Measurements from ENCODE around the gene EML1. TPM values are rescaled to one million over a fixed set of nuclear protein-coding genes. Genes with fewer than 3 reads are reported as not detected.

EML1 gene
- total RNA-seq, 2 experiments from 2014 or later, result 0.12 TPM; not detected in 1

DNA sequence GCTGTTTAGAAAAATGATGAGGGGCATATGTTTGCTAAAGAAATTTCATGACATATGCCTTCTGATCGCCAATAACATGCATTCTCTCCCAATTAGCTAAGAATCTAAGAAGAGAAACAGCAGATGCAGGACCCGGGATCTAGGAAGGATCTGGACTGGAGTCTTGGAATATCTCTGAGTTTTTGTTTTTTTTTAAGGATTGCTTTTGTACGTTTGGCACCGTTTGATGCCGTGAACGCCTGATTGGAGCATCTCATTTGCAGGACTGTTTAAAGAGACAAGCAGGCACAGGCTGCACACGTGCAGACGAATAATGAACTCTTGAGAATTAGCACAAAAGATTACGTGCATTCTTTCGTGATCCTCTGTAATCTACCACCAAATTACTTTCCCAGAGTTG, 13.6 kb downstream of the EML1 start:
- Mint-ChIP-seq H3K9me3 (no peaks in the 10 kb centered on the region), H3K4me1 (no peaks in the 10 kb centered on the region), H3K27me3 (peaks cover 14% of the 10 kb centered on the region), H3K4me3 (no peak overlapping the region), H3K27ac (no peak overlapping the region), H3K36me3 (ENCODE audit: low read depth) (no peaks in the 10 kb centered on the region)
- DNase-seq, result no peak
- ChIA-PET POLR2A (no interaction called here), CTCF (no interaction called here)

DNA sequence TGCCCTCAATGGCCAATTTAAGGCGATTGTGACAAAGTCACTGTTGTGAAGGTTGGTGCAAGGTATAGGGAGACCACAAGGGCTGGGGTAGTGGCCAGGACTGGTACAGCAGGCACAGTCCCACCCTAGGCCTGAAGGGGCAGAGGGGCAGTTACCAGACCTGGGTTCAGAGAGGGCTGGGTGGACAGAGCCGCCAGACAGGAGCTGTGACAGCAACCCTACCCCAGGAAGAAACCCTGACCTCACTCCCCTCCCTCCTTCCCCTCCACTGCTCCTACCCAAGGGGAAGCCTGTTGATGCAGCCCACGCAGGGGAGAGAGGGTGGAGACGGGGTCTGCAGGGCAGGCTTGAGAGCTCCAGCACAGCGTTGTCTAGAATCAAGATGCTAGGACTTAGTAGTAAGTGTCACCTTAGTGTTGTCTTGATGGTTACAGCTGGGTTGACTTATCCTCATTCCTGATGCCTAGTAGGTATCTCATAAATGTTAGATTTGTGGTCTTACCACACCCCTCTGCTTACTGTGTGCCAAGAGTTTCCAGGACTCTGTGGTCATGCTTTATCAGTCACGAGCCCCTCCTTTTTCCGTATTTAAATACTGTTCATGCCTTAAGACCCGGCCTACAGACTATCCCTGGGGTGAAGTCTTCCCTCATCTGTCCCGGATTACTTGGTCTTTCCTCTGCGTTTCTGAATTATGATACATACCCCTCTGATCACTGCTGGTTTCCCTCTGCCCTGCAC, 14.4 kb downstream of the EML1 start:
- ChIA-PET CTCF (interaction anchor here (0.5 kb wide), 1 partner anchor 29 kb away, joined by 3 read pairs; no protein-coding TSS in a partner anchor), POLR2A (no interaction called here)
- peaks cover 17% of the 10 kb centered on the region for H3K27me3 Mint-ChIP-seq
- H3K4me3 Mint-ChIP-seq, result no peak overlapping the region
- DNase-seq, result no peak
- no peaks in the 10 kb centered on the region for H3K36me3 Mint-ChIP-seq (ENCODE audit: low read depth)
- no peaks in the 10 kb centered on the region for H3K4me1 Mint-ChIP-seq
- H3K27ac Mint-ChIP-seq, result no peak overlapping the region
- H3K9me3 Mint-ChIP-seq, result no peaks in the 10 kb centered on the region

DNA sequence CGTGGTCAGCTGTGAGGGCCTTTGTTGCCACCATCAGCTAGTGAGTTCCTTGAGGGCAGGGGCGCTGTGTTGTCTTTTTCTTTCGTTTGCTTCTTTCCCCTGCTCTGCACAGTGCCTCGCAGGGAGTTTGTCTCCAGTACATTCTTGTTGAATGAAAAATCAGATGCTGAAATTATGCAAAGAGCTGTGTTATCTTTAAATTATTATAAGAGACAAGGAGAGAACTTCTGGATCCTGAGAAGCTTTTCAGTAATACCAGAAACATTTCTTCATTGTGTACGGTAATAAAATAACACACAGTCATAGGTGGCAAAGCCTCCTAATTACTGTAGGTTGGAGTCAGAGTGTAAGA, 14.9 kb downstream of the EML1 start:
- ChIA-PET POLR2A (no interaction called here), CTCF (interaction anchor here (0.5 kb wide), 1 partner anchor 28 kb away, joined by 3 read pairs; no protein-coding TSS in a partner anchor)
- Mint-ChIP-seq H3K36me3 (ENCODE audit: low read depth) (no peaks in the 10 kb centered on the region), H3K9me3 (no peaks in the 10 kb centered on the region), H3K27ac (no peak overlapping the region), H3K27me3 (peaks cover 17% of the 10 kb centered on the region), H3K4me1 (no peaks in the 10 kb centered on the region), H3K4me3 (no peak overlapping the region)
- no peak for DNase-seq

DNA sequence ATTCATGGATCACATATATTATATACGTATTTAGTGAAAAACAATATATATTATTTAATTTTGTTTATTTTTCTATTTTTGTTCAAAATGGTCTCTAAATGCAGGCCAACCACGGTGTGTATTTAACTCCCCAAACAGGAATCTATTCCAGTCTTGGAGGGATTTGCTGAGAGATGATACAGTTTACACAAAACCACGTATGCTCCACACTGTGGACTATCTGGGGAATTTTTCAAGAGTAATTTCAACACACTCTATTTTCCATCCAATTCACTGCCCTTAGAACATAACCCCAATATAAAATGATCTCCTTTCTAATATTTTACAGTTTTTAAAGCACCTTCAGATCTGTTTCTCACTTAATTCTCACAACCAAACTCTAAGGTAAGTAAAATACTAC, 15.3 kb downstream of the EML1 start:
- H3K4me1 Mint-ChIP-seq, result no peaks in the 10 kb centered on the region
- ChIA-PET POLR2A (no interaction called here), CTCF (no interaction called here)

DNA sequence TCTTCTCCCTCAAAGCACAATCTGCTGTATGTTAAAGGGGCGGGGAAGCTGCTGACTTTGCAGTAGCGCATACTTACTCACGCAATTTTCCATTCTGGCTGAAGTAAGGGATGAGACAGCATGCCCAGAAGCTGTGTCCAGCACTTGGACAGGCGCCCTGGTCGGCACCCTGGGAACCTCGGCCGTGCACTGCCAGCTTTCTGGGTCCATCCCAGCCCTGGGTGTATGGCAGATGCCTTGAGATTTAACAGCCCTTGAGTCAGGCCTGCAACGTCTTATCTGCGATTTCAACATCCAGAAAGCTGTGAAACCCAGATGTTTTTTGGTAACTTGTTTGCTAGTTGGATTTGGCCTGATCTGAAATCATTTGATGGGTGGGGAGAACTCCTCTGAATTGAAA, 16.1 kb downstream of the EML1 start:
- Mint-ChIP-seq H3K4me1 (no peaks in the 10 kb centered on the region), H3K27me3 (peaks cover 19% of the 10 kb centered on the region), H3K36me3 (ENCODE audit: low read depth) (no peaks in the 10 kb centered on the region), H3K27ac (no peak overlapping the region), H3K9me3 (no peaks in the 10 kb centered on the region), H3K4me3 (no peak overlapping the region)
- no peak for DNase-seq
- POLR2A ChIA-PET, result no interaction called here
- CTCF ChIA-PET, result no interaction called here

More for the DNA sequence above, 15.3 kb downstream of the EML1 start:
- no peaks in the 10 kb centered on the region for H3K36me3 Mint-ChIP-seq (ENCODE audit: low read depth)
- H3K27ac Mint-ChIP-seq, result no peak overlapping the region
- H3K27me3 Mint-ChIP-seq, result peaks cover 17% of the 10 kb centered on the region
- no peaks in the 10 kb centered on the region for H3K9me3 Mint-ChIP-seq
- DNase-seq, result no peak
- H3K4me3 Mint-ChIP-seq, result no peak overlapping the region

DNA sequence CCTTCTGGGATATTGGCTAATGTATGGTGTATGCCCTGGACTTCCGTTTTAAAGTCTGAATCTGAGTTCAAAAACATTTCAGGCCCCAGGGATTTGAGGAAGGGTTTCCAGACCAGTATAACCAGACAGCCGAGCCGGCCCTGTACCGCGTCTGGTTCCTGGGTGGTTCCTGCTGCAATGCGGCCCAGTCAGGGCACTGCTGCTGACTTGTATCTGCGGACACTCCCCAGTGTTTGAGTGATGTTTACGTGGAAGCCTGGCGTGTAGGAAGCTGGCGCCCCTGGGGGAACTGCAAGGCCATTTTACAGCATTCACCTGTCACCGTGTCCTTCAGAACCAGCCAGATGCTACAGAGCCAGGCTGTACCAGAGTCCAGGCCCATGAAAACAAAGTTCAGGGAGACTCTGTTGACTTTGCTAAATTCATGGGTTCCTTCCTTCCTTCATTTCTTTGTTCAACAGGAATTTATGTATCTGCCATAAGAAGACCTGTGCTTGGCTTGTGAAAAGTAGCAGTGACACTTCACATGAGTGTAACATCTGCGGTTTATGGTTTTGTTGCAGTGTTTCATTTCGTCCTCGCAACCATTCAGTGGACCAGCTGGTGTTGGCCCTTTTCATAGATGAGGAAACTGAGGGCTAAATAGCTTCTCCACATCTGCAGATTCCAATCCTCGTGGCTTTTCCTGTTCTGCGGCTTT, 16.8 kb downstream of the EML1 start:
- POLR2A ChIA-PET, result no interaction called here
- Mint-ChIP-seq H3K4me1 (no peaks in the 10 kb centered on the region), H3K27me3 (peaks cover 20% of the 10 kb centered on the region), H3K9me3 (no peaks in the 10 kb centered on the region), H3K27ac (no peak overlapping the region), H3K36me3 (ENCODE audit: low read depth) (no peaks in the 10 kb centered on the region), H3K4me3 (no peak overlapping the region)
- no peak for DNase-seq
- CTCF ChIA-PET, result interaction anchor here (1.2 kb wide), 1 partner anchor 10 kb away, joined by 3 read pairs; no protein-coding TSS in a partner anchor

DNA sequence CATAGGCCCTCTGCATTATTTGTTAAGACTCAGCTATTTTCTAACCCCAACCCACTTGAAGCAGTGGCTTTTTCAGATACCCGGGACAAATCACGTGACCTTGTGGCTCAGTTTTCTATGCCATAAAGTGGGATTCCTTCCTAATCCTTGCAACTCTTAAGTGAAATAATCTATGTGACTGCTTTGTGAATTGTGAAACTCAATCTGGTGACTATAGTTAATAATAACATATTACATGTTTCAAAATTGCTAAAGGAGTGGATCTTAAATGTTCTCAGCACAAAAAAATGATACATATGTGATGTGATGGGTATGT, 17.3 kb downstream of the EML1 start:
- no peak for DNase-seq
- Mint-ChIP-seq H3K27ac (no peak overlapping the region), H3K27me3 (peaks cover 22% of the 10 kb centered on the region), H3K4me3 (no peak overlapping the region), H3K9me3 (no peaks in the 10 kb centered on the region), H3K36me3 (ENCODE audit: low read depth) (no peaks in the 10 kb centered on the region), H3K4me1 (no peaks in the 10 kb centered on the region)
- POLR2A ChIA-PET, result no interaction called here
- CTCF ChIA-PET, result interaction anchor here (1.2 kb wide), 1 partner anchor 10 kb away, joined by 3 read pairs; no protein-coding TSS in a partner anchor

DNA sequence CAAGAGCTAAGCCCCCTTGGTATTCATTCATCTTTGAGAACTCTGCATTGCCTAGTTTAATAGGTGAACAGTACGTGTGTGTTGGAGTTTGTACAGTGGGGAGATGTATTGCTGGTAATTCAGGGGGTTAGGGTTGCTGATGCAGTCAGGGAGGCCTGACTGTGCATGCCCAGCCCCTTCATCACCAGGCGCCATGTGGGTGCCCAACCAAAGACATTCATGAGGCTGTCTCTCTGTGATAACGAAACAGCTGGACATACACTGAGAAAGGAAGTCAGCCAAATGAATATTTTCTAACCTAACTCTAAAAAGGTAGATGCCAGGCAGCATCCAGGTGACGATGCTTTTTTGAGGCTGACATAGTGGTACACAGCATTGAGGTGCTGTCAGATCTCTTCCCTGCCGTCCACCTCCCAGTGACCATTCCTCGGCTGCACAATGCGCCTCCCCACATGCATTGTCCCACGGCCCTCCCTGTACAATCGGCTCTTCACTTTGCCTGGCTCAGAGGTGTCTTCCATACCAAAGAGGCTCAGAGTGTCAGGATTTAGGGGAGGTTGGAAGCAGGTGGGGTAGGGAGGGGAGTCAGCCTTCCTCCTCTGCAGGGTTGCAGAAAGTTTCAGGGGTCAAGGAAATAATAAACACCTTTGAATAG, 19.0 kb downstream of the EML1 start:
- no peak for DNase-seq
- Mint-ChIP-seq H3K27me3 (peaks cover 23% of the 10 kb centered on the region), H3K27ac (no peak overlapping the region), H3K9me3 (no peaks in the 10 kb centered on the region), H3K4me1 (no peaks in the 10 kb centered on the region), H3K4me3 (no peak overlapping the region), H3K36me3 (ENCODE audit: low read depth) (no peaks in the 10 kb centered on the region)
- ChIA-PET CTCF (interaction anchor here (1.1 kb wide), 1 partner anchor 8 kb away, joined by 3 read pairs; no protein-coding TSS in a partner anchor), POLR2A (no interaction called here)

DNA sequence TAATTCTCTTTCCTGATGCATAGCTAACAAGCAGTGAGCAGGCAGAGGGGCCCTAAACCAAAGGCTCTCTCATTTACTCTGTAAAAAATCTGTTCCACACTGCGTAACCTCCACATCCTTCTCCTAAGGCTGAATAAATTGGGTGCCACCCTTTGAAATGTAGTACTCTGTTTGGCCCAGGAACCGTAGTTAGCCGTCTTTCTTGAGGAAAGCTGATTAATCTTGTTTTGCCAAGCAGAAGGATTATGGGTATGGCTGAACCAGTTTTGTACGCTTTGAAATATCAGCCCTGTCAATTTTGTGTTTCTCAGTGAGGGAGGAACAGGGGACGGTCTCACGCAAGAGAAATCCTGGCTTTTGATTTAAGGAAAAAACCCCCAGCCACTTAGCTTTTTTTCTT, 19.7 kb downstream of the EML1 start:
- H3K27ac Mint-ChIP-seq, result no peak overlapping the region
- ChIA-PET CTCF (interaction anchor here (1.1 kb wide), 1 partner anchor 9 kb away, joined by 3 read pairs; no protein-coding TSS in a partner anchor), POLR2A (no interaction called here)
- H3K9me3 Mint-ChIP-seq, result no peaks in the 10 kb centered on the region
- no peak for DNase-seq
- no peak overlapping the region for H3K4me3 Mint-ChIP-seq
- H3K4me1 Mint-ChIP-seq, result no peaks in the 10 kb centered on the region
- peaks cover 24% of the 10 kb centered on the region for H3K27me3 Mint-ChIP-seq
- H3K36me3 Mint-ChIP-seq (ENCODE audit: low read depth), result no peaks in the 10 kb centered on the region

DNA sequence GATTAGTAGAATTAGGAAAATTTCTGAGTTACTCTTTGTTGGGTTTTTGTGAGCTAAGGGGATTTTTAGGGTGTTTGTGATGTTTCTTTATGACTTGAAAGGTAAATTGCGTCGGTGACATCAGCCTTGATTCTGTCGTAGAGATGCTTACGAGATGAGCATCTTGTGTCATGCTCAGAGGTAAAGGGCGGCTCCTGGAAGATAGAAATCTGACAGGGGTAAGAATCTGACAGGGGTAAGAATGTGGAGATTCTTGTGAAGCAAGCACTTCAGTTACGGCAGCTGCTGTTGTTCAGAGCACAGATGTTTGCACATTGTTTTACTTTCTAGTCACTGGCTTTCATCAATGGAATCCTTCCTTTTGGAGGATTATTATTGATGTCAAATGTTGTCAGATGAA, 22.5 kb downstream of the EML1 start:
- ChIA-PET CTCF (no interaction called here), POLR2A (no interaction called here)
- H3K27me3 Mint-ChIP-seq, result peaks cover 35% of the 10 kb centered on the region

DNA sequence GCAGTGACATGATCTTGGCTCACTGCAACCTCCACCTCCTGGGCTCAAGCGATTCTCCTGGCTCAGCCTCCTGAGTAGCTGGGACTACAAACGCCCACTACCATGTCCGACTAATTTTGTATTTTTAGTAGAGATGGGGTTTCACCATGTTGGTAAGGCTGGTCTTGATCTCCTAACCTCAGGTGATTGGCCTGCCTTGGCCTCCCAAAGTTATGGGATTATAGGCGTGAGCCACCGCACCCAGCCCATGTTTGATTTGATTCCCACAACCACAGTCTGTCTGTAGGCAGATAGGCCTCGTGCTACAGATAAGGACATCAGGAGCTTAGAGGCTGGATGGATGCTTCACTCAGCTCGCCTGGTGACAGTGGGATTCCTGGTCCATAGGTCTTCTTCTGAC, 23.0 kb downstream of the EML1 start:
- Mint-ChIP-seq H3K4me1 (peaks cover 6% of the 10 kb centered on the region), H3K36me3 (ENCODE audit: low read depth) (no peaks in the 10 kb centered on the region), H3K27me3 (peaks cover 34% of the 10 kb centered on the region), H3K4me3 (no peak overlapping the region), H3K27ac (no peak overlapping the region), H3K9me3 (no peaks in the 10 kb centered on the region)
- CTCF ChIA-PET, result interaction anchor here (1.7 kb wide), 1 partner anchor 86 kb away, joined by 3 read pairs; no protein-coding TSS in a partner anchor
- POLR2A ChIA-PET, result no interaction called here
- DNase-seq, result no peak

More for the DNA sequence above, 22.5 kb downstream of the EML1 start:
- no peak for DNase-seq
- Mint-ChIP-seq H3K9me3 (no peaks in the 10 kb centered on the region), H3K27ac (no peak overlapping the region), H3K36me3 (ENCODE audit: low read depth) (no peaks in the 10 kb centered on the region), H3K4me1 (peaks cover 6% of the 10 kb centered on the region), H3K4me3 (no peak overlapping the region)

DNA sequence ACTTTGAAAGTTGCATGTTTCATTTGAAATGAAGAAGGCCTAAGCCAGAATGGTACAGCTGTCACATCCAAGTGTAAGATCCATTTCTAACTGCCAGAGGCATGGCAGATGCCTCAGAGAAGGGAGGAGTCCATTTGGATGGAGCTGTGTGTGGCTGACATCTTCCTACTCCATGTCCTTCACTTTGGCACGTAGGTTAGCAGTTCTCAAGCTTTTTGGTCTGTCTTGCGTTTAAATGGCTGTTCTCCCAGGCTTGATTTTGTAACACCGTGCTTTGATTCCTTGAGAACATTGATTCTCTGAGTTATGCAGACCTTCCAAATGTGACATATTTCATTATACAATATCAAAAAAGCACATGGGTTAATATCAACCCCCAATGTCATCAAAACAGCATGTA, 23.4 kb downstream of the EML1 start:
- H3K36me3 Mint-ChIP-seq (ENCODE audit: low read depth), result no peaks in the 10 kb centered on the region
- H3K27ac Mint-ChIP-seq, result no peak overlapping the region
- ChIA-PET CTCF (interaction anchor here (1.7 kb wide), 1 partner anchor 86 kb away, joined by 3 read pairs; no protein-coding TSS in a partner anchor), POLR2A (no interaction called here)
- no peak for DNase-seq
- no peak overlapping the region for H3K4me3 Mint-ChIP-seq
- H3K4me1 Mint-ChIP-seq, result peaks cover 10% of the 10 kb centered on the region
- H3K27me3 Mint-ChIP-seq, result peaks cover 37% of the 10 kb centered on the region
- H3K9me3 Mint-ChIP-seq, result no peaks in the 10 kb centered on the region

DNA sequence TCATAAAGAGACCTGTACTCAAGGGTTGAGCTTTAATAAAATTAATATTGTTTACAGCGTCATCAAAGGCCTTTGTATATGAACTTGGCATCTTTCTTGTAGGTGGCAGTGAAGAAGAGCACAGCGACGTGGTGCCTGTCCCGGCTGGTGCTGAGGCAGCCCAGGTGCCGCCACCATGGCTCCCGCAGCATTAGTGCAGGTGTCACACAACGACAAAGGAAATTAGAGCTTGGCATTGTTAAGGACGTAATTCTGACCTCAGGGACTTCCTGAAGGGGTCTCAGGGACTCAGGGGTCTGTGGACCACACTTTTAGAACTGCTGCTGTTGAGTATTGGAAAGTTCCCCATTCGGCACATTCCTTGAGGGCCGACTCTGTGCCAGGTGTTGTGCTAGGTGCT, 24.1 kb downstream of the EML1 start:
- H3K9me3 Mint-ChIP-seq, result no peaks in the 10 kb centered on the region
- no peak overlapping the region for H3K27ac Mint-ChIP-seq
- no peak overlapping the region for H3K4me3 Mint-ChIP-seq
- no peaks in the 10 kb centered on the region for H3K36me3 Mint-ChIP-seq (ENCODE audit: low read depth)
- peaks cover 16% of the 10 kb centered on the region for H3K4me1 Mint-ChIP-seq
- ChIA-PET POLR2A (no interaction called here), CTCF (interaction anchor here (1.7 kb wide), 1 partner anchor 87 kb away, joined by 3 read pairs; no protein-coding TSS in a partner anchor)
- DNase-seq, result no peak
- H3K27me3 Mint-ChIP-seq, result peaks cover 37% of the 10 kb centered on the region
